HFFc6 (cell line): ENCODE data around the gene MSX1. TPM values are rescaled to one million over a fixed set of nuclear protein-coding genes. Genes with fewer than 3 reads are reported as not detected.

Experiments
- DNase-seq: peaks from one replicate; pipeline ENCODE4 v3.0.0-alpha.2; 2018
- H3K27ac Mint-ChIP-seq: 2 replicates; pipeline ENCODE4 v1.8.0; 2020; ENCODE audit warnings: mild to moderate bottlenecking, mixed read lengths
- H3K27me3 Mint-ChIP-seq: 2 replicates; pipeline ENCODE4 v1.8.0; 2021; ENCODE audit warnings: mild to moderate bottlenecking, moderate library complexity, mixed read lengths; ENCODE audit not compliant: insufficient read depth
- H3K36me3 Mint-ChIP-seq: 2 replicates; pipeline ENCODE4 v1.8.0; 2021; ENCODE audit warnings: low read depth, mixed read lengths
- H3K4me1 Mint-ChIP-seq: 2 replicates; pipeline ENCODE4 v1.8.0; 2020; ENCODE audit warnings: low read depth, mixed read lengths
- H3K4me3 Mint-ChIP-seq: 2 replicates; pipeline ENCODE4 v1.8.0; 2020; ENCODE audit warnings: mild to moderate bottlenecking, moderate library complexity, mixed read lengths
- H3K9me3 Mint-ChIP-seq: 2 replicates; pipeline ENCODE4 v1.8.0; 2020; ENCODE audit warnings: mild to moderate bottlenecking, mixed read lengths
- total RNA-seq, 6 experiments: library from RNA; stranded (reverse); fragmentation: NEBNext Ultra II Directional; extraction: Animal tissue kit (Norgen Biotek cat#: 25700); gene quantifications; 2 replicates in 1 of 6; 3 replicates in 5 of 6; pipeline ENCODE4 v1.2.3, GENCODE V29; 2021
- TF ChIP-seq, protein P1 (sequence below): fragments of 200-600 bp; sonication (generic); IDR thresholded peaks from 2 replicates; pipeline ENCODE4 v1.5.0; 2021; ENCODE audit warnings: antibody characterized with exemption, mild to moderate bottlenecking

The MSX1 gene
- total RNA-seq, 6 experiments from 2014 or later, result 5.5 to 8.6 (median 7.2) TPM

DNA sequence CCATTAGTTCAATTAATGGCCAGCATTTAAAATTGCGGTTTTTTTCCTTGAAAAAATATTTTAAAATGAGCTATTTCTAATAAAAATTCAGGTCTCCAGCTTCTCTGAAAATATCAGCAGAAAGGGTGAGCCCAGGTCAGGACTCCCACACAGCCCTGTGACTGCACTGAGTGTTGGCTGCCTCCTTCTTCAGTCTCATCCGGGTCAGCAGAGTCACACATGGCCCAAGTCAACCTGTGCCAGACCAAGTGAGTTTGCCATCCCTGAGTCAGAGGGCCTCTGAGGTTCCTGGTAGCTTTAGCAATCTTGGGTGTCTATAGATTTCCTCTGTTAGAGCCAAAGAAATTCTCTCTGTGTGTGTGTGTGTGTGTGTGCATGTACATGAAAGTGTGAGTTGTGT is 22.1 kb upstream of the MSX1 start:
- Mint-ChIP-seq H3K27ac (no peak overlapping the region), H3K36me3 (no peaks in the 10 kb centered on the region), H3K27me3 (peaks cover 20% of the 10 kb centered on the region), H3K9me3 (no peaks in the 10 kb centered on the region), H3K4me1 (0 out of 2 replicates have a peak, but pooled peaks cover 5% of the 10 kb centered on the region), H3K4me3 (no peak overlapping the region)
- TF ChIP-seq, protein P1, sequence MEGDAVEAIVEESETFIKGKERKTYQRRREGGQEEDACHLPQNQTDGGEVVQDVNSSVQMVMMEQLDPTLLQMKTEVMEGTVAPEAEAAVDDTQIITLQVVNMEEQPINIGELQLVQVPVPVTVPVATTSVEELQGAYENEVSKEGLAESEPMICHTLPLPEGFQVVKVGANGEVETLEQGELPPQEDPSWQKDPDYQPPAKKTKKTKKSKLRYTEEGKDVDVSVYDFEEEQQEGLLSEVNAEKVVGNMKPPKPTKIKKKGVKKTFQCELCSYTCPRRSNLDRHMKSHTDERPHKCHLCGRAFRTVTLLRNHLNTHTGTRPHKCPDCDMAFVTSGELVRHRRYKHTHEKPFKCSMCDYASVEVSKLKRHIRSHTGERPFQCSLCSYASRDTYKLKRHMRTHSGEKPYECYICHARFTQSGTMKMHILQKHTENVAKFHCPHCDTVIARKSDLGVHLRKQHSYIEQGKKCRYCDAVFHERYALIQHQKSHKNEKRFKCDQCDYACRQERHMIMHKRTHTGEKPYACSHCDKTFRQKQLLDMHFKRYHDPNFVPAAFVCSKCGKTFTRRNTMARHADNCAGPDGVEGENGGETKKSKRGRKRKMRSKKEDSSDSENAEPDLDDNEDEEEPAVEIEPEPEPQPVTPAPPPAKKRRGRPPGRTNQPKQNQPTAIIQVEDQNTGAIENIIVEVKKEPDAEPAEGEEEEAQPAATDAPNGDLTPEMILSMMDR, result no peak
- no peak for DNase-seq

DNA sequence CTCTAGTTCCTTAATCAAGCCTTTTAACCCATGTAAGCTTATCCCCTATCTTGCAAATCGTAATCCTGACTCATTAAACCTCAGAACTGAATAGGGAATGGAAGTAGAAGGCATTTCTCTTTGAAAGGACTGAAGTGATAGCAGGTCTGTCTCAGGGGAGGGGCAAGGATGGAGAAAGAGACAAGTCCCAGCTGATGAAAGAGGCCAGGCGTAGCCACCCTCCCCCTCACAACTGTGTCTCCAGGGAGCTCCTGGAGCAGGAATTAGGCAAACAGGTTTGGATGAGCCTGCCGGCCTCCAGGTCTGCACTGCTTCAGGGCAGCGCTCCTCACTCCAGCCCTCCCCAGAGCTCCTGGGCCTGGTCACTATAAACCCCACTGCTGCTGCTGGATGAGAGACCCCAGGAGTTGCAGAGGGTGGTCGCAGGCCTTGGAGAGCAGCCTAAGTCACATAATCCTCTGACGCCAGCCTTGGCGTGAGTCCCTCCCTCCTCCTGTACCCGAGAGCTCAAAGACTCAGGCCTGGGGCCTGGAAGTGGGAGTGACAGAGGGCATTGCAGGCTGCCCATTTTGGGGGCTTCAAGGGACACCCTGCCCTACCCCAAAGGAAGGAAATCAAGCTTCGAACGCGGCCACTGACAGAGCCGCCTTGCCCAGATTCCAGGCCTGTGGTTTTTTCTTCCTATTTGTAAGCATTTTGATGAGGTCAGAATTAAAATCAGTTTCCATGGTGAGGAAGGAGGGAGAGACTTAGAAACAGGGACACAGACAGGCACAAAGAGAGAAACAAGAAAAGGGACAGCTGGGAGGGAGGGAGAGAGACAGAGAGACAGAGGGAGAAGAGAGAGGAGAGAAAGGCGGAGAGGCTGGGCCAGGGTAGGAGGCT is 21.2 kb upstream of the MSX1 start:
- no peak for DNase-seq

DNA sequence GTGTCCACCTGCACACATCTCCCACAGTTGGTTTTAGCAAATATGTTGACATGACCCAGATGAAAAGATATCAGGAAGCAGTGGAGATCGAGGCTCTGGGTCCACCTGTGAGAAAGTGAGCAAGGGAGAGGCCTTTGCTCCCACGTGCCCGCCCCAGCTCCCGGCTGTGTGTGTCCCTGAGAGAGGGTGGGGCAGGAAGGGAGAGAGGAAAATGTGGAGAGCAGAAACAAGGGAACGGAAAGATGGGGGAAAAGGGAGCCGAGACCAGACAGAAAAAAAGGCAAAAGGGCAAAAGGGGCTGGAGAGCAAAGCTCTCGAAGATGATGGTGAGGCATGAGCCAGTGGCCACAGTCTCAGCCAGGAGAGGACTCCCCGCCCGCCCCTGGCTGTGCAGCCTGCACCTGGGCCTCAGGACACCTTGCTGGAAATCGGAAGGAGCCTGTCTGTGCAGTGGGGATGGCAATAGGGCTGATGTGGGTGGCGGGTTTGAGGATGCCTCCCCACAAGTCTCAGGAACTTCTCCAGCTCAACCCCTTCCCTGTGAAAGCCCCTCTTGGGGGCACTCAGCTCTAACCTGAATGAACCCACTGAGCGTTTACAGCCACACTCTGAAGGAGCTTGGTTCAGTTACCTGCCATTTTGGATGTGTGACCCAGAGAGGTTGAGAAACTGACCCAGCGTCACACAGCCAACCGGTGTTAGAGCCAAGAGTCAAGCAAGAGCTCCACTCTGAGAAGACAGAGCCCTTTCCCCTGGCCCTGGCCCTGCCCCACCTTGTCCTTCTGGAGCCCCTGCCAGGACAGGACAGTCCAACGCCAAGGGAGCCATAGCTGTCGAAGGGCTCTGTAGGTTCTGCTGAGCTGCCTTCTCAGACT is 20.3 kb upstream of the MSX1 start:
- Mint-ChIP-seq H3K36me3 (no peaks in the 10 kb centered on the region), H3K27me3 (peaks cover 19% of the 10 kb centered on the region), H3K4me3 (no peak overlapping the region), H3K27ac (peak overlapping the region; percentile 27; the same call in 1 of the 2 replicates), H3K9me3 (no peaks in the 10 kb centered on the region), H3K4me1 (0 out of 2 replicates have a peak, but pooled peaks cover 5% of the 10 kb centered on the region)
- DNase-seq, result no peak
- TF ChIP-seq, protein P1, result no peak

More for the DNA sequence above, 21.2 kb upstream of the MSX1 start:
- TF ChIP-seq, protein P1, result no peak
- H3K4me3 Mint-ChIP-seq, result no peak overlapping the region
- H3K36me3 Mint-ChIP-seq, result no peaks in the 10 kb centered on the region
- H3K27me3 Mint-ChIP-seq, result peaks cover 19% of the 10 kb centered on the region
- no peaks in the 10 kb centered on the region for H3K9me3 Mint-ChIP-seq
- 0 out of 2 replicates have a peak, but pooled peaks cover 5% of the 10 kb centered on the region for H3K4me1 Mint-ChIP-seq
- peak overlapping the region; percentile 27; the same call in 1 of the 2 replicates for H3K27ac Mint-ChIP-seq

DNA sequence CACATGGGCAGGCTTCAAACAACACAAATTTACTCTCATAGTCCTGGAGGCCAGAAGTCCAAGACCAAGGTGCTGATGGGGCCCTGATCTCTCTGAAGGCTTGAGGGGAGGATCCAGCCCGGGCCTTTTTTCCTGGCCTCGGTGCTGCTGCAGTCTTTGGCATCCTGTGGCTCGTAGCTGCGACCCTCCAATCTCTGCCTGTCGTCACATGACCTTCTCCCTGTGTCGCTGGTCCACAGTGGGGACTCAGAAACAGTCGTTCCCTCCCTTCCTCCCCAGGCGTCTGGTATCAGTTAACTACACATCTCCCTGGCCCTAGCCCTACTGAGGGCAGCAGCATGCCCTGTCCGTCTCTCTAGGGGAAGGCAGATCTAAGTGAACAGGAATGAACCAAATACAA is 19.1 kb upstream of the MSX1 start:
- 0 out of 2 replicates have a peak, but pooled peaks cover 5% of the 10 kb centered on the region for H3K4me1 Mint-ChIP-seq
- H3K27me3 Mint-ChIP-seq, result peaks cover 25% of the 10 kb centered on the region
- H3K9me3 Mint-ChIP-seq, result no peaks in the 10 kb centered on the region
- no peaks in the 10 kb centered on the region for H3K36me3 Mint-ChIP-seq
- no peak overlapping the region for H3K4me3 Mint-ChIP-seq
- TF ChIP-seq, protein P1, result no peak
- no peak overlapping the region for H3K27ac Mint-ChIP-seq
- no peak for DNase-seq

DNA sequence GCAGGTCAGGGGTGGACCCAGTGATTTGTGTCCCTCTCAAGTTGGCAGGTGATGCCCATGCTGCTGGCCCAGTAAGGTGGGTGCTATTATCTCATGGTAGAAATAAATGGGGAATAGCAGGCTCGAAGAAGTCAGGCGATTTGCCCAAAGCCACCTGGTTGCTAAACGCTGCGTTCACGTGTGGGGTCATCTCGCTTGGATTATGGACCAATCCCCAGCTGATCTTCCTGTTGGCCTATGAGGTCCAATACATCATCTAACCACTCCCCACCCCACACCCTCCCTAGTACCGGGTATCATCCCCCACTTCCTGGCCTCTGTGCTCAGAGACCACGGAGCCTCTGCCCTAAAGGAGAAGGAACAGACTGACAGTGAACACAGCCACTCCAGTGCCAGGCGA is 18.3 kb upstream of the MSX1 start:
- TF ChIP-seq, protein P1, result no peak
- Mint-ChIP-seq H3K4me3 (no peak overlapping the region), H3K27me3 (peaks cover 25% of the 10 kb centered on the region), H3K4me1 (0 out of 2 replicates have a peak, but pooled peaks cover 5% of the 10 kb centered on the region), H3K9me3 (no peaks in the 10 kb centered on the region), H3K27ac (no peak overlapping the region), H3K36me3 (no peaks in the 10 kb centered on the region)
- no peak for DNase-seq
